Measurements from ENCODE around the gene SPDEF.

DNA sequence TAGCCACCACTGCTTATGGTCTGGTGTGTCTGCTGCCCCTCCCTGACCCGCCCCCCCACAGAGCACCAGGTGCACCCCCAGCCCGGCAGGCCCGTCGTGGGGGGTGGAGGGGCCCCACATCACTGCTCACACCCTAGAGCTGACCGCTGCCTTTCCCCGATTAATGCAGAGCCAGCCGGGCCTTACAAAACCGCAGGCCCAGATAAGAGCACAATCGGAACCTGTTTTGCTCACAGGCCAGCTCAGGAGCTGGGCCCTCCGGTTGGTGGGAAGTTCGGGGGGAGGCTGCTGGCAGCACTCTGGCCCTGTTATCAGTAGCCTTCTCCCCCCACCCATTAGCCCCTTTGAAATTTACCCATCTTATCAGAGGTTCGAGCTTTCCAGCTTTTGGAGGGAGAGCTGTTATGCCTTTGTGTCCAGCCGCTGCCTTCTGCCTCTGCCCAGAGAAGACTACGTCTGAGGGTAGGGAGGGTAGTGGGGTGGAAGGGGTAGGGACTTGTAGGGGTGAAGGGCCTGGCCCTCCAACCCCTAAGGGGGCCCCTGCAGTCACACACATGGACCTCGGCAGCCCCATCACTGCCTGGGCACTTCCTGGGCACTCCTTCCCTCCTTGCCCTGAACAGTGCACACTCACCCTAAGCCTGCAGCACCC is 6.9 kb upstream of the SPDEF start:
- TF ChIP-seq POLR2A (IDR thresholded peaks at IDR 0.05; ENCODE audit: low read depth, low read length) (no peak), TAF1 (IDR thresholded peaks at IDR 0.05; ENCODE audit: low read depth, low read length) (no peak), POLR2AphosphoS5 (IDR thresholded peaks at IDR 0.05; ENCODE audit: low read depth, low read length) (no peak), POU2F2 (IDR thresholded peaks at IDR 0.05; ENCODE audit: low read depth, low read length) (no peak), PAX5 (IDR thresholded peaks at IDR 0.05; ENCODE audit: insufficient read depth, low read length, severe bottlenecking) (no peak)

All from GM12891 (cell line).